DMS153 (cell line): Measurements from ENCODE around the gene KCNMA1.
"Not testable (repeated sequence)": the region's sequence is repeated elsewhere in the genome, so short reads cannot be mapped to it uniquely, and the experiment has no call there.

Experiments
- DNase-seq: peaks from one replicate; lab custom pipeline; 2025; lab: John Stamatoyannopoulos, UW

Gene KCNMA1

GRCh38 chr10:77417359-77417758, 220.2 kb downstream of the KCNMA1 start:
- no peak for DNase-seq

DNA sequence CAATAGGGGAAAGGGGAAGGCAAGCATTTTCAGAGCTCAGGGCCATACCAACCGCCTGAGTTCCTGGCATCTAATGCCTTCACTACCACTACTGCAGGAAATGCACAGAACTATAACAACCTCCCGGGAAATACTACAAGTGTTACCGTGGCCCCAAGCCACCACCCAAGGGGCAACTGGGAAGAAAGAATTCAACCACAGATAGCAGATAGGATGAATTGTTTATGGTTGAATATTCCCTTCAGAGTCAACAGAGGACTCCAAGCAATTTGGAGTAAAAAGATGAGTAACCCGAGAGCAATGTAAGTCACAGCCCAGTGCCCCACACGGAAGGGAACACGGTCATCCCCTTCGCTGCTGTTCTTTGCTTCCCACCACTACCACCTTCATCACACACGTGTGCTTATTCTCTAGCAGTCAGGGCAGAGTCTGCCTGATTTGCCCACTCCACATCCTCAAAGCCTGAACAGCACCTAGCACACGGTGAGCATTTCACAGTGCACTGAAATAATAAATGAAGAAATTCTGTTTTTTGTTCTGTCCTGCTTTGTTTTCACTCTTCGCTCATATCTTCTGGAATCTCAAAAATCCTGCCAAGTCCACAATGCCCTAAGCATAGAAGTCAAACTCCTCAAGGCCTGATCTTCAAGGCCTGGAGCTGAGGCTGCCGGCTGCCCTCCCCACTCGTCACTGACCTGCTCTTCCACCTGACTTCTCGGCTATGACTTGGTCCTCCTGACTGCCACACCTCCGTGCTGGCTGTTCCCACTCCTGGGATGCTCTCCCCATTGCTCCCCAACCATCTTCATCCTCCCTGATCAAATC, 221.1 kb downstream of the KCNMA1 start:
- DNase-seq, result no peak

- no peak for DNase-seq
These were observed 222.2 kb downstream of the KCNMA1 start for GRCh38 chr10:77415313-77415960.

GRCh38 chr10:77413231-77413630, 224.4 kb downstream of the KCNMA1 start:
- no peak for DNase-seq

DNA sequence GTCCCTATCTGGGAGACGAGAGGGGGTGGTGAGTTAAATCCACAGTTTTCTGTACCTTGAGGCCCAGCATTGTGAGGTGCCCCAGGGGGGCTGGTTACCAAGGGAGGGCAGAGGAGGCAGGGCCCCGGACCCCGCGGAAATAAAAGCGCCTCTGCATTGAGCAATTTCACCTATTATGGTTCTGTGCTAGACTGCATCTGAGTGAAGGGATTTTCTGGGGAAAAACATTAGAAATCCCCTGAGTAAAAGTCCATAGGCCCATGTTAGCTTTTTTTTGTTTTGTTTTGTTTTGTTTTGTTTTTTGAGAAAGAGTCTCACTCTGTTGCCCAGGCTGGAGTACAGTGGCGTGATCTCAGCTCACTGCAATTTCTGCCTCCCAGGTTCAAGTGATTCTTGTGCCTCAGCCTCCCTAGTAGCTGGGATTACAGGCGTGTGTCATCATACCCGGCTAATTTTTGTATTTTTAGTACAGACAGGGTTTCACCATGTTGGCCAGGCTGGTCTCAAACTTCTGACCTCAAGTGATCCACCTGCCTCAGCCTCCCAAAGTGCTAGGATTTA, 225.0 kb downstream of the KCNMA1 start:
- not testable (repeated sequence) for DNase-seq

DNA sequence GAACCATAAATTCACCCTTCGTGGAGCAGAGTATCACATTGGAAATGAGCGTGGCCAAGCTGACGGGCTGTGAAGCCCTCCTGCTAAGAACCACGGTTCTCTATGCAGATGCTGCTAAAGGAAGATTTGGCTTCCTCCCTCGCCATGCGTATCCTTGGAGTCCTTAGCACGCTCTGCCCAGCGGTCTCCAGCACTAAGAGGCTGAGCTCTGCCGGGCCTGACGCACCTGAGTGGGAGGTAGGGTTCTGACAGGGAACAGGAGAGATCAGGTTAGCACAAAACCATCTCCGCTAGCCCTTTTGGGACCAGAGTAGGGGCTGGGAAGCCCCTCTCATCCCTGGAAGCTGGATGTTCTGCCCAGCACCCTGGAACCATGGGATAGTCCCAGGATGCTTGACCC, 225.8 kb downstream of the KCNMA1 start:
- DNase-seq, result no peak

GRCh38 chr10:77410523-77410922, 227.1 kb downstream of the KCNMA1 start:
- no peak for DNase-seq

- peak; percentile 94 for DNase-seq
These were observed 227.7 kb downstream of the KCNMA1 start for GRCh38 chr10:77409697-77410471.

DNA sequence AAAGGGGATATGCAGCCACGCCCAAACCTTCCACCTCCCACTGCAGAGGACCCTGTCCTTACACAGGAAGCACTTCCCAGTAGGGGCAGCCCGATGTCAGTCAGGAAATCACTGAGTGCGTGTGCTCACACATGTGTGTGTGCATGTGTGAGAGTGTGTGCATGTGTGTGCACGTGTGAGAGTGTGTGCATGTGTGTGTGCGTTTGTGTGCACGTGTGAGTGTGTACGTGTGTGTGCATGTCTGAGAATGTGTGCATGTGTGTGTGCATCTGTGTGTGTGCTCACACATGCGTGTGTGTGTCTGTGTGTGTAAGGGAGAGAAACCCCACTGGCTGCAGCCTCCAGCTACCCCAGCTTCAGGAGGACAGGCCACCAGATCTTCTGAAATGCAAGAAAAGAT, 229.3 kb downstream of the KCNMA1 start:
- DNase-seq, result no peak

GRCh38 chr10:77406764-77407430, 230.7 kb downstream of the KCNMA1 start:
- DNase-seq, result no peak

DNA sequence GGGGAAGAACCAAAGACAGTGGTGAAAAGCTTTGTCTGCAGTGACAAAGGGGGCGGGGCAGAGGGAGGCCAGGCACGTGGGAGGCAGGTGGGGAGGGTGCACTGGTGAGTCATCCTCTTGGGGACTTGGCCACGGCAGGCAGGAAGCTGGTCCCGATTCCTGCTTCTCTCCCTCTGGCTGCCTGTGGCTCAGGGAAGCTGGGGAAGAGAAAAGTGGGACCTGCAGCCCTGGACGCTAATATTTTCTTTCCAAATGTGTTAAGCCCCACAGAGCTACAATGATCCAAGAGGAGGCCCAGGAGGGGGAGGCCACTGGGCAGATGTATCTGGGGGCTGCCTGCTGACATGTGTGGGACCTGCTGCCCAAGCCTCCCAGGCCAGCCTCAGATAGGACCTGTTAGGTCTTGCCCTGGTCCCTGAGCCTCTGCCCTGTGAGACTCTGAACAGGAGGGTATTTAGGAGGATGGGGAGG, 231.8 kb downstream of the KCNMA1 start:
- DNase-seq, result peak; percentile 92

DNA sequence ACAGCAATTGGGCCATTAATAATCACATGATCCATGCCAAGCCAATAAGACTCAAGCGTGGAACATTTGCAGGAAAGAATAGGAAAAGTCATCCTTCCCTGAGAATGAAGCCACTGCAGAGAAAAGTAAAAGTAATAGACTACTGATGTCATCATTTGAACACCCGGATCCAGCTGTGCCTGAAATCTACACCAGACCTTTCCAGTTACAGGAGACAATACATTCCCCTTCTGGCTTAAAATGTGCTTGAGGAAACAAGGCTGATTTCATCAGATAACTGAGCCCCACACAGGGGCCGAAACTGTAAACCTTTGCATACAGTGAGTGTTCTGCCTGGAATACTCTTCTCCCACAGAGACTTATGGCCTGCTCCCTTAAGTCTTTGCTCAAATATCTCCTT, 232.8 kb downstream of the KCNMA1 start:
- no peak for DNase-seq

DNA sequence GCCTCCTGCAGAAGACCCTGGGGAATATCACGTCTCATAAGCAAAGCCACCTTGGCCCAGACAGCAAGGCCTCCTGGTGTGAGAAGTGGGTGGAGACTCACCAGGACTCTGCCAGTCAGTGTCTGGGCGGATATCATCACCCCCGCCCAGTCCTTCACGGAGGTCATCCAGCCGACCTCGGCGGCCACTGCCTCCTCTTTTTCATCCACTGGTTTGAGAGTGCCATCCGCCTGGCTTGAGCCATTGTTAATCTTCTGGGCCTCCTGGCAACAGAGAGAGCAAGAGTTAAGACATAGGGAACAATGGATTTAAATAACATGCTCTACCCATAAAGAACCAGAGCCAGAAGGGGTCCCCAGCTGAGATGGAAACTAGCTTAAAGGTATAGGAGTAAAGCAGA, 233.8 kb downstream of the KCNMA1 start:
- no peak for DNase-seq

DNA sequence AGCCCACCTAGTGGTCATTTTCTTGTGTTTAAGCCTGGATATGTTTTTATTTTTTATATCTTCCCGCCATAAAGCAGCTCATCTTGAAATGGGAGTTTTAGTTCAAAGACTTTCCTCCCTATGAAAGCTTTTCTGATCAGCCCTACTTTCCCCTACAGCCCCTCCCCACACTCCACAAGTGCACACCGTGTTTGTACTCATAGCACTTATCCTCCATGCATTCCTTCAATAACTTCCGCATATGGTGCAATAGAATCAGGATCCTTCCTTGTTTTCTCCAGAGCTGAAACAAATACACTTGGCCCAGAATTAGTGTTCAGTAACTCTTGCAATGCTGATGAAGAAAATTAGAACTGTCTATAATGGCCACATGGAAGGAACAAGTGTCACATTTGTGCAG, 235.9 kb downstream of the KCNMA1 start:
- DNase-seq, result no peak

- peak; percentile 18 for DNase-seq
These were observed 237.6 kb downstream of the KCNMA1 start for GRCh38 chr10:77400033-77400432.

DNA sequence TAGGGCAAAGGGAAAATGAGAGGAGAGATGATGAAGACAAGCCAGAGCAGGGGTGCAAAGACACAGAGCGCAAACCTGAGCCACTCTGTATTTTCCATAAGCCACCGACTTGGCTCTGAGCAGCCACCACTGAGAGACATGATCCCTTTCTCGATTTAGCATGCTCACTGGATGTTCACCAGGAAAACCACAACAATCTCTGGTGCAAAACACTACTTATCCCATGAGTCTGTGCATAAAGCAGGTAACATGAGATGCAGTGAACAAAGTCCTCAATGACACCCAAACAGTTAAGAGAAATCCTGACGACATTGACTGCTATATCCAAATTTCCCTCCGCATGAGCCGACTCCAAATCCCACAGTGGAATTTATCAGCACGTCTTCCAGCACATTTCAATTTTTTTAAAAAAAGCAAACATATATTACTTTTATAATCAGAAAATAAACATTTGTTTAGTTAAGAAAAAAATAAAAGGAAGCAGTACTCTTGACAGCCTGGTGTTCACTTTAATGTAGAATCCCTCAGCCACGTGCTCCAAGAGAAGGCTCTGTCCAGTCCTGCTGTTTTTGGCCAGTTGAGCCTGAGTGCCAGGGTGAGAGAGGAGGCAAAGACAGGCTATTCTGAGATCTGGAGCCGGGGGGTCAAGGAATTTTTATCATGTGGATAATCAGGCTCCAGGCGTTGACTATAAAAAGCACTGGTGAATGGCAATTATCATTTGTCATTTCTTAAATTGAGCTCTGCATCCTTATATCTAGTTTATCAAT, 238.4 kb downstream of the KCNMA1 start:
- DNase-seq, result no peak

DNA sequence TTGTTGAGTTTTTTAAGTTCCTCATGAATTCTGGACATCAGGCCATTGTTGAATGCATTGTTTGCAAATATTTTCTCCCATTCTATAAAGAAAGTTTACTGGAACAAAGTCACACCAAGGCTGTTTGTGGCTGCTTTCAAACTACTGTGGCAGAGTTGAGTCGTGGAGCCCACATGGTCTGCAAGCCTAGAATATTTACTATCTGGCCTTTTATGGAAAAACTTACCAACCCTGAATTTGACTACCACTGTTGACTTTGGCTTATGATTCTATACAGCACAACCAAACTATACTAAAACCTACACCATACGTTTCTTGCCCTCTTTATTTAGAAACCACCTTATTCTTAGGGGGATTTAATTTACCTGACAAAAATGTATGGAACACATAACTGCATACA, 239.1 kb downstream of the KCNMA1 start:
- no peak for DNase-seq

DNA sequence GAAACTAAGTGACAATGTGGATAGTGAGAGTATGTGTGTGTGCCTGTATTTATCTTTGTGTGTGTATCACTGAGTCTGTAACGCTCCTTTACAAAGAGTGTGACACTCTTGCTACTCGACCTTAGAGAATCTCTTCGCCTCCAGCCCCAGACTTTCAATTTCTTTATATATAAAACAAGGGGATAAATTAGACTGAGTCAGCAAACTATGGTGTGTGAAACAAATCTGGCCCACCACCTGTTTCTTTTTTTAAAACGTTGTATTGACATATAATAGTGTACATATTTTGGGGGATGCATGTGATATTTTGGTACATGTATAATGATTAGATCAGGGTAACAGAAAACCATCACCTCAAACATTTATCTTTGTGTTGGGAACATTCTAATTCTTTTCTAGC, 240.5 kb downstream of the KCNMA1 start:
- DNase-seq, result no peak

GRCh38 chr10:77396290-77396689, 241.3 kb downstream of the KCNMA1 start:
- DNase-seq, result no peak

- DNase-seq, result no peak
These were observed 243.6 kb downstream of the KCNMA1 start for GRCh38 chr10:77393821-77394501.
